AG09309 (cell line): ENCODE measurements around the gene GCSAM.

Source experiments
- DNase-seq: peaks from one replicate; pipeline ENCODE4 v3.0.0-alpha.2; 2010; ENCODE audit warnings: low read depth
- H3K4me3 ChIP-seq: 2 replicates; pipeline ENCODE4 v1.5.1; 2011; ENCODE audit warnings: mild to moderate bottlenecking, low read depth, low read length, moderate library complexity; ENCODE audit not compliant: control insufficient read depth
- CTCF ChIP-seq: IDR thresholded peaks from 2 replicates; pipeline ENCODE4 v1.5.1; 2011; ENCODE audit warnings: mild to moderate bottlenecking, low read depth, low read length, inconsistent platforms; ENCODE audit not compliant: insufficient read depth, control insufficient read depth; ENCODE audit errors: missing control alignments

The GCSAM gene

GRCh38 chr3:112111785-112112402, 21.2 kb downstream of the GCSAM start:
- TF ChIP-seq CTCF = peak; percentile 87
- no peak for DNase-seq
- no peak overlapping the region for H3K4me3 ChIP-seq

- H3K4me3 ChIP-seq = no peak overlapping the region
- no peak for DNase-seq
Measured at GRCh38 chr3:112109322-112109721, 23.7 kb downstream of the GCSAM start.

GRCh38 chr3:112104774-112105173, 28.3 kb downstream of the GCSAM start:
- no peak for DNase-seq
- H3K4me3 ChIP-seq = no peak overlapping the region
- no peak for TF ChIP-seq CTCF

More at GRCh38 chr3:112109322-112109721, 23.7 kb downstream of the GCSAM start:
- TF ChIP-seq CTCF = no peak

- DNase-seq = no peak
- no peak for TF ChIP-seq CTCF
- H3K4me3 ChIP-seq = no peak overlapping the region
Measured at GRCh38 chr3:112101916-112102315, 31.1 kb downstream of the GCSAM start.

GRCh38 chr3:112097378-112097777, 35.7 kb downstream of the GCSAM start:
- TF ChIP-seq CTCF = no peak
- peak; percentile 97 for DNase-seq
- no peak overlapping the region for H3K4me3 ChIP-seq

- DNase-seq = no peak
- H3K4me3 ChIP-seq = no peak overlapping the region
- no peak for TF ChIP-seq CTCF
Measured at GRCh38 chr3:112096176-112096575, 36.9 kb downstream of the GCSAM start.
